SU-DHL-6 (cell line): ENCODE results near the gene MYB.
"Not testable (repeated sequence)": the region's sequence is repeated elsewhere in the genome, so short reads cannot be mapped to it uniquely, and the experiment has no call there.

Experiments used
- H2AFZ ChIP-seq: fragments of 200-600 bp; sonication (generic); 2 replicates; pipeline ENCODE4 v1.6.1; 2014; ENCODE audit warnings: low read depth, mild to moderate bottlenecking, moderate library complexity, mixed read lengths, antibody characterized with exemption, low read length; ENCODE audit not compliant: severe bottlenecking
- H3F3A ChIP-seq: fragments of 200-600 bp; shearing (Covaris generic); 2 replicates; pipeline ENCODE4 v1.6.0; 2016; ENCODE audit warnings: antibody characterized with exemption, mild to moderate bottlenecking; ENCODE audit not compliant: insufficient read depth
- H3K27ac ChIP-seq: fragments of 200-600 bp; sonication (generic); 2 replicates; pipeline ENCODE4 v1.5.1; 2016; ENCODE audit warnings: low read depth, mild to moderate bottlenecking, low read length, moderate library complexity, mixed read lengths
- H3K27me3 ChIP-seq: fragments of 200-600 bp; sonication (generic), shearing (Covaris generic); 2 replicates; pipeline ENCODE4 v1.6.0; 2014; ENCODE audit warnings: mild to moderate bottlenecking, low read length
- H3K36me3 ChIP-seq: fragments of 200-600 bp; sonication (generic); 2 replicates; pipeline ENCODE4 v1.6.1; 2014; ENCODE audit warnings: mild to moderate bottlenecking, low read length, mixed read lengths
- H3K4me2 ChIP-seq: fragments of 300-600, 200-600 bp; shearing (Covaris generic), sonication (generic); 2 replicates; pipeline ENCODE4 v1.6.0; 2014; ENCODE audit warnings: low read length, low read depth, mild to moderate bottlenecking; ENCODE audit not compliant: poor library complexity, severe bottlenecking
- H3K4me3 ChIP-seq: fragments of 200-600 bp; sonication (generic); 2 replicates; pipeline ENCODE4 v1.5.1; 2014; ENCODE audit warnings: antibody characterized with exemption, low read length, mild to moderate bottlenecking, mixed read lengths; ENCODE audit not compliant: insufficient read depth, poor library complexity, severe bottlenecking
- H3K79me2 ChIP-seq: fragments of 200-600 bp; sonication (generic); 2 replicates; pipeline ENCODE4 v1.6.1; 2014; ENCODE audit warnings: mild to moderate bottlenecking, low read length, moderate library complexity; ENCODE audit not compliant: insufficient read depth
- H3K9ac ChIP-seq: fragments of 200-600 bp; sonication (generic); 2 replicates; pipeline ENCODE4 v1.7.0; 2014; ENCODE audit warnings: mild to moderate bottlenecking, low read length
- H3K9me2 ChIP-seq: fragments of 200-600 bp; sonication (generic); replicated peaks from 2 replicates; pipeline ENCODE4 v1.6.1; 2014; ENCODE audit warnings: low read length; ENCODE audit not compliant: insufficient read depth
- H3K9me3 ChIP-seq: fragments of 200-600 bp; sonication (generic); 2 replicates; pipeline ENCODE4 v1.6.1; 2014; ENCODE audit warnings: low read length, mixed read lengths; ENCODE audit not compliant: insufficient read depth
- H4K20me1 ChIP-seq: fragments of 200-600 bp; sonication (generic); 2 replicates; pipeline ENCODE4 v1.6.1; 2014; ENCODE audit warnings: low read depth, mild to moderate bottlenecking, antibody characterized with exemption, low read length, moderate library complexity, mixed read lengths
- CTCF ChIP-seq: fragments of 200-600 bp; sonication (generic); IDR thresholded peaks from one replicate; pipeline ENCODE4 v1.5.1; 2017; ENCODE audit warnings: antibody characterized with exemption, mild to moderate bottlenecking, low read length, moderate library complexity; ENCODE audit not compliant: insufficient read depth, poor library complexity, severe bottlenecking
- EZH2phosphoT487 ChIP-seq: fragments of 200-600 bp; sonication (generic), shearing (Covaris generic); conservative IDR thresholded peaks from 2 replicates; pipeline ENCODE4 v1.6.1; 2018; ENCODE audit warnings: mild to moderate bottlenecking, antibody characterized with exemption, low read length, moderate library complexity, mixed read lengths

MYB gene

GRCh38 chr6:135147637-135148592 lies 33.2 kb upstream of the MYB start:
- H3K9me3 ChIP-seq, result no peaks in the 10 kb centered on the region
- H3K36me3 ChIP-seq, result no peaks in the 10 kb centered on the region
- no peaks in the 10 kb centered on the region for H3K27me3 ChIP-seq
- H2AFZ ChIP-seq, result no peak overlapping the region
- no peak for TF ChIP-seq CTCF
- no peak for TF ChIP-seq EZH2phosphoT487
- no peak overlapping the region for H3K9ac ChIP-seq
- H3K4me3 ChIP-seq, result no peak overlapping the region
- no peaks in the 10 kb centered on the region for H3K79me2 ChIP-seq
- no peaks in the 10 kb centered on the region for H3K9me2 ChIP-seq
- no peaks in the 10 kb centered on the region for H4K20me1 ChIP-seq
- no peak overlapping the region for H3K27ac ChIP-seq
- no peaks in the 10 kb centered on the region for H3F3A ChIP-seq
- no peak overlapping the region for H3K4me2 ChIP-seq

- Histone ChIP-seq H4K20me1 (no peaks in the 10 kb centered on the region), H3K4me3 (no peak overlapping the region), H3K79me2 (no peaks in the 10 kb centered on the region), H3K27ac (no peak overlapping the region), H3K9me2 (no peaks in the 10 kb centered on the region), H2AFZ (no peak overlapping the region), H3K9me3 (no peaks in the 10 kb centered on the region), H3K9ac (no peak overlapping the region), H3K27me3 (no peaks in the 10 kb centered on the region), H3F3A (no peaks in the 10 kb centered on the region), H3K4me2 (no peak overlapping the region), H3K36me3 (no peaks in the 10 kb centered on the region)
- TF ChIP-seq CTCF (no peak), EZH2phosphoT487 (no peak)
Measured at GRCh38 chr6:135148889-135149288, 32.2 kb upstream of the MYB start.

GRCh38 chr6:135149376-135149775 lies 31.7 kb upstream of the MYB start:
- H3K9ac ChIP-seq, result no peak overlapping the region
- H3K4me2 ChIP-seq, result no peak overlapping the region
- no peak overlapping the region for H3K27ac ChIP-seq
- no peaks in the 10 kb centered on the region for H3K79me2 ChIP-seq
- no peaks in the 10 kb centered on the region for H3K27me3 ChIP-seq
- H2AFZ ChIP-seq, result no peak overlapping the region
- H3K9me3 ChIP-seq, result no peaks in the 10 kb centered on the region
- no peak for TF ChIP-seq EZH2phosphoT487
- TF ChIP-seq CTCF, result no peak
- H3K4me3 ChIP-seq, result no peak overlapping the region
- no peaks in the 10 kb centered on the region for H4K20me1 ChIP-seq
- H3F3A ChIP-seq, result no peaks in the 10 kb centered on the region
- no peaks in the 10 kb centered on the region for H3K9me2 ChIP-seq
- no peaks in the 10 kb centered on the region for H3K36me3 ChIP-seq

GRCh38 chr6:135150481-135150880 lies 30.6 kb upstream of the MYB start:
- not testable (repeated sequence) for H3K9ac ChIP-seq, H3K36me3 ChIP-seq, H3K27ac ChIP-seq, H3K79me2 ChIP-seq, H3K4me3 ChIP-seq, H2AFZ ChIP-seq, H4K20me1 ChIP-seq, H3K9me2 ChIP-seq, H3K9me3 ChIP-seq, H3K4me2 ChIP-seq, H3F3A ChIP-seq, H3K27me3 ChIP-seq

GRCh38 chr6:135154125-135154524 lies 27.0 kb upstream of the MYB start:
- not testable (repeated sequence) for H3K36me3 ChIP-seq, H3K9ac ChIP-seq, H3F3A ChIP-seq, H2AFZ ChIP-seq, H3K79me2 ChIP-seq, H3K4me2 ChIP-seq, H3K9me2 ChIP-seq, H3K9me3 ChIP-seq, H3K27ac ChIP-seq, H3K27me3 ChIP-seq, H3K4me3 ChIP-seq, H4K20me1 ChIP-seq
